GM23248 (cell line): Measurements from ENCODE around the gene TBX18.

Experiments used
- EZH2 ChIP-seq: fragments of 200-600 bp; sonication (generic); IDR thresholded peaks from 2 replicates; pipeline ENCODE4 v1.6.1; 2018; ENCODE audit warnings: antibody characterized with exemption, mild to moderate bottlenecking; ENCODE audit not compliant: insufficient read depth, poor library complexity, severe bottlenecking
- EZH2phosphoT487 ChIP-seq: fragments of 200-600 bp; sonication (generic); IDR thresholded peaks from 2 replicates; pipeline ENCODE4 v1.6.1; 2018; ENCODE audit warnings: antibody characterized with exemption, moderate library complexity, mild to moderate bottlenecking, low read depth; ENCODE audit not compliant: insufficient read depth

- TF ChIP-seq EZH2phosphoT487 = no peak
- no peak for TF ChIP-seq EZH2
These were observed 24.8 kb upstream of the TBX18 start for GRCh38 chr6:84789170-84789569.
